Suprapubic skin (tissue), 4 donors: ENCODE results near the gene CHRNA5.

ENCODE experiments used
- EP300 ChIP-seq: sonication (generic); formaldehyde crosslinking; IDR thresholded peaks from one replicate; pipeline ENCODE4 v1.6.1; 2017; ENCODE audit warnings: antibody characterized with exemption
- POLR2A ChIP-seq, 2 donors: fragments of 450-650 bp; IDR thresholded peaks; one replicate each; pipeline ENCODE4 v1.6.1; 2017; ENCODE audit warnings: antibody characterized with exemption in 2 of 2, mild to moderate bottlenecking in 2 of 2, moderate library complexity in 2 of 2
- POLR2AphosphoS5 ChIP-seq, 3 donors: sonication (generic); formaldehyde crosslinking; IDR thresholded peaks; one replicate each; pipeline ENCODE4 v1.6.1; 2017; ENCODE audit warnings: antibody characterized with exemption in 3 of 3
- TF ChIP-seq, protein P1 (sequence below), 2 donors: fragments of 200-600 bp in 1 of 2; fragments of 450-650 bp in 1 of 2; sonication (generic) in 1 of 2; IDR thresholded peaks; one replicate each; pipeline ENCODE4 v1.5.1; 2016 to 2019; ENCODE audit warnings: antibody characterized with exemption in 2 of 2, mild to moderate bottlenecking in 1 of 2, moderate library complexity in 1 of 2

DNA sequence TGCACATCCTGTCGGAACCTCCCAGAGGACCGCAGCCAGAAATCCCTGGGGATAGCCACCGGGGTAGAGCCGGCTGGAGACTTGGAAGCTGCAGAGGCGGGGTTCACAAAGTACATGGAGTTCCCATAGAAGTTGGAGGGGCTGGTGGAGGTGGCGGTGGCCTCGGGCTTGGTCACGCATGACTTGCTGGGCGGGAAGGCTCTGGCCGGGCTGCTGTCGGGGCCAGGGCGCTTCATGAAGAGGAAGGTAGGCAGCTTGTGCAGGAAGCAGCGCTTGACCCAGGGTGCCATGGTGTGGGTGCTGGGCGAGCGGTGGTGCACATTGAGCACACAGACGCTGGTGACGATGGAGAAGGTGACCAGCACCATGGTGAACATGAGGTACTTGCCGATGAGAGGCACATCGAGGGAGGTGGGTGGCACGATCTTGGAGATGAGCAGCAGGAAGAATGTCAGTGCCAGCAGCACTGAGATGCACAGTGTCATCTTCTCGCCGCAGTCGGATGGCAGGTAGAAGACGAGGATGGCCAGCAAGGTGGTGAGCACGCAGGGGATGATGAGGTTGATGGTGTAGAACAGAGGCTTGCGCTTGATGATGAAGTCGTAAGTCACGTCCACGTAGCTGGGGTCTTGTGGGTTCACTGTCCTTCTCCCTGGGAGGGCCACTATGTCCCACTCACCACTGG, 63.9 kb downstream of the CHRNA5 start:
- TF ChIP-seq, protein P1, sequence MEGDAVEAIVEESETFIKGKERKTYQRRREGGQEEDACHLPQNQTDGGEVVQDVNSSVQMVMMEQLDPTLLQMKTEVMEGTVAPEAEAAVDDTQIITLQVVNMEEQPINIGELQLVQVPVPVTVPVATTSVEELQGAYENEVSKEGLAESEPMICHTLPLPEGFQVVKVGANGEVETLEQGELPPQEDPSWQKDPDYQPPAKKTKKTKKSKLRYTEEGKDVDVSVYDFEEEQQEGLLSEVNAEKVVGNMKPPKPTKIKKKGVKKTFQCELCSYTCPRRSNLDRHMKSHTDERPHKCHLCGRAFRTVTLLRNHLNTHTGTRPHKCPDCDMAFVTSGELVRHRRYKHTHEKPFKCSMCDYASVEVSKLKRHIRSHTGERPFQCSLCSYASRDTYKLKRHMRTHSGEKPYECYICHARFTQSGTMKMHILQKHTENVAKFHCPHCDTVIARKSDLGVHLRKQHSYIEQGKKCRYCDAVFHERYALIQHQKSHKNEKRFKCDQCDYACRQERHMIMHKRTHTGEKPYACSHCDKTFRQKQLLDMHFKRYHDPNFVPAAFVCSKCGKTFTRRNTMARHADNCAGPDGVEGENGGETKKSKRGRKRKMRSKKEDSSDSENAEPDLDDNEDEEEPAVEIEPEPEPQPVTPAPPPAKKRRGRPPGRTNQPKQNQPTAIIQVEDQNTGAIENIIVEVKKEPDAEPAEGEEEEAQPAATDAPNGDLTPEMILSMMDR (IDR thresholded peaks at IDR 0.05): no peak
- TF ChIP-seq POLR2AphosphoS5 (IDR thresholded peaks at IDR 0.05) (no peak), POLR2A (IDR thresholded peaks at IDR 0.05) (no peak), EP300 (no peak)
